Choroid plexus epithelial cell (primary cell): ENCODE data around the gene GRIA3.

Experiments
- DNase-seq: peaks from one replicate; pipeline ENCODE4 v3.0.0-alpha.2; 2010; ENCODE audit warnings: low read depth
- H3K4me3 ChIP-seq: 2 replicates; pipeline ENCODE4 v1.5.1; 2011; ENCODE audit warnings: low read depth, mild to moderate bottlenecking, control low read depth, low read length, moderate library complexity
- TF ChIP-seq, protein P1 (sequence below): conservative IDR thresholded peaks from 2 replicates; pipeline ENCODE4 v1.5.1; 2011; ENCODE audit warnings: low read depth, mild to moderate bottlenecking, control low read depth, inconsistent platforms, low read length, moderate library complexity

The GRIA3 gene

DNA sequence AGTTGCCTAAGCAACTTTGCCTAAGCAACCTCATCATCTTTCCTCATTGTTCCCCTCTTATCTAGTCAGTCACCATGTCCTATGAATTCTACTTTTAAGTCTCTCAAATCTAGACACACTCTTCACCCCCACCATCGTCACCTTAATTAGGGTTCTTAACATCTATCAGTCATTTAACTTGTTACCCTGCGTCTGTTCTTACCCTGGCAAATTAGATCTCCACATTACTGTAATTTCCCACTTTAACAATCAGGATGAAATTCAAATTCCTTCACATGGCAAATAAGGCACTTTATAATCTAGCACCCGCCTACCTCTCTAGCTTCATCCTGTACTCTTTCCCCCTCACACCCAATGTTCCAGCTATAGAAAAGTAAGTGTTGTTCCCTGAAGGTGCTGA is 221.2 kb downstream of the GRIA3 start:
- no peak overlapping the region for H3K4me3 ChIP-seq
- DNase-seq = no peak
- TF ChIP-seq, protein P1, sequence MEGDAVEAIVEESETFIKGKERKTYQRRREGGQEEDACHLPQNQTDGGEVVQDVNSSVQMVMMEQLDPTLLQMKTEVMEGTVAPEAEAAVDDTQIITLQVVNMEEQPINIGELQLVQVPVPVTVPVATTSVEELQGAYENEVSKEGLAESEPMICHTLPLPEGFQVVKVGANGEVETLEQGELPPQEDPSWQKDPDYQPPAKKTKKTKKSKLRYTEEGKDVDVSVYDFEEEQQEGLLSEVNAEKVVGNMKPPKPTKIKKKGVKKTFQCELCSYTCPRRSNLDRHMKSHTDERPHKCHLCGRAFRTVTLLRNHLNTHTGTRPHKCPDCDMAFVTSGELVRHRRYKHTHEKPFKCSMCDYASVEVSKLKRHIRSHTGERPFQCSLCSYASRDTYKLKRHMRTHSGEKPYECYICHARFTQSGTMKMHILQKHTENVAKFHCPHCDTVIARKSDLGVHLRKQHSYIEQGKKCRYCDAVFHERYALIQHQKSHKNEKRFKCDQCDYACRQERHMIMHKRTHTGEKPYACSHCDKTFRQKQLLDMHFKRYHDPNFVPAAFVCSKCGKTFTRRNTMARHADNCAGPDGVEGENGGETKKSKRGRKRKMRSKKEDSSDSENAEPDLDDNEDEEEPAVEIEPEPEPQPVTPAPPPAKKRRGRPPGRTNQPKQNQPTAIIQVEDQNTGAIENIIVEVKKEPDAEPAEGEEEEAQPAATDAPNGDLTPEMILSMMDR = no peak

DNA sequence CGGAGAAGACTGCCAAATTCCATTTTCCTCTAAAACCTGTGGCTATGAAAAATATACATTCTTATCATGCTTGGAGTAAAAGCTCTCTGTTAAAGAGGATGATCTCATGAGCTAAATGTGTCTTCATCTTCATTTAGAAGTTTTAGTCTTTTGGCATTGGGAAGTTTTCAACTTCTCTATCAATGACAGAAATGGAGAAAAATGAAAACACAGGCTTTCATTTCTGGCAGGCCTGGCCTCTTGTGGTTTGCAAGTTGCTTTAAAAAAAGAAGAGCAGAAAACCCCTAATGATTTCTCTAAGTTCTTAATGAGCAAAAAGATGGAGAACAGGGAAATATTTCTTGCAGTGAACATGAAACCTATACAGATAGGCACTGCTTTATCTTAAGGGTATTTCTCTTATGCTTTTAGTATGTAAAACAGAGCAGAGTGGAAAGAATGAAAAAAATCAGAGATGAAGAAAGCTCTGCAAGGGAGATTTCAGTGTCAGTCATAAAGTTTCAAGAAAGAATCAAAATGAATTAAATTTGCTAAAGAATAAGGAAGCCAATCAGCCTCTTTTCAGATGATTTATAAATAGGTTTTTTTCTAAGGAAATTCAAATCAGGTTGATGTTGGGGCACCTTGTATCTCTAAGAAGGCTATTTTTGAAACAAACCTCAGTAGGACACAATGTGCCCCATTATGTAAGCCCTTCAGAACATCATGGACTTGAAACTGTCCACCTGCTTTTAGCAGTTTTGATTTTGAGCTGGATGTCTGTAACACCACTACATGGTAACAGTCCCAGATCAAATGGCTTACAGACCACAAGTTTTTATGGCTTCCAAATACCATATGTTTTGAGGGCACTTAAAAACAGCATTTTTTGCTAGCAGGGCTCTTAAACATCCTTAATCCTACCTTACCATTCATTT is 225.0 kb downstream of the GRIA3 start:
- TF ChIP-seq, protein P1 = no peak
- no peak overlapping the region for H3K4me3 ChIP-seq
- DNase-seq = peak; percentile 47

- H3K4me3 ChIP-seq = no peak overlapping the region
- peak; percentile 67 for DNase-seq
- TF ChIP-seq, protein P1 = peak; percentile 80
Measured at GRCh38 chrX:123422875-123423274, 238.8 kb downstream of the GRIA3 start.

GRCh38 chrX:123424546-123424945 is 240.5 kb downstream of the GRIA3 start:
- TF ChIP-seq, protein P1 = no peak
- DNase-seq = peak; percentile 60
- H3K4me3 ChIP-seq = no peak overlapping the region

GRCh38 chrX:123425471-123425870 is 241.4 kb downstream of the GRIA3 start:
- TF ChIP-seq, protein P1 = no peak
- DNase-seq = peak; percentile 20
- no peak overlapping the region for H3K4me3 ChIP-seq

DNA sequence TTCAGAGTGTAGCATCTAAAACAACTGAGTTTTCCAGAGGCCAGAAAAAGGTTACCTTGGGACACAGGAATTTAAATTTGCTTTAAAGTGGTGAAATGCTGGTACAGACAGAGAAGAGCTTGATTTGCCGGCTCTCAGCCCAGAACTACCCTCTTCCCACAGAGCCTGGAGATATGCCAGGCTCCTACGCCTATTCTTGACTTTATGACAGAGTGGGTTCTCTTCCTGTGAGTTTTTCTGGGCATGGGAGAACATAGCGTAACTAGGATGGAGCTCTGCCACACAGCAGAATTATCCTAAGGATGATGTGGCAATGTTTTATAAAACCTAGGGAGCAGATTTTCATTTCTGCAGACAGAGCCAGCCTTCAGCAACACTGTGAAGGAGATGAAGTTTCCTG is 241.8 kb downstream of the GRIA3 start:
- no peak overlapping the region for H3K4me3 ChIP-seq
- DNase-seq = peak; percentile 26
- TF ChIP-seq, protein P1 = no peak
